CD1c-positive myeloid dendritic cell (primary cell): ENCODE results near the gene PI4K2A.
"Not testable (repeated sequence)": the region's sequence is repeated elsewhere in the genome, so short reads cannot be mapped to it uniquely, and the experiment has no call there.

ENCODE experiments used
- DNase-seq: peaks from one replicate; pipeline ENCODE4 v3.0.0-alpha.2; 2016; ENCODE audit errors: extremely low spot score

Gene PI4K2A

DNA sequence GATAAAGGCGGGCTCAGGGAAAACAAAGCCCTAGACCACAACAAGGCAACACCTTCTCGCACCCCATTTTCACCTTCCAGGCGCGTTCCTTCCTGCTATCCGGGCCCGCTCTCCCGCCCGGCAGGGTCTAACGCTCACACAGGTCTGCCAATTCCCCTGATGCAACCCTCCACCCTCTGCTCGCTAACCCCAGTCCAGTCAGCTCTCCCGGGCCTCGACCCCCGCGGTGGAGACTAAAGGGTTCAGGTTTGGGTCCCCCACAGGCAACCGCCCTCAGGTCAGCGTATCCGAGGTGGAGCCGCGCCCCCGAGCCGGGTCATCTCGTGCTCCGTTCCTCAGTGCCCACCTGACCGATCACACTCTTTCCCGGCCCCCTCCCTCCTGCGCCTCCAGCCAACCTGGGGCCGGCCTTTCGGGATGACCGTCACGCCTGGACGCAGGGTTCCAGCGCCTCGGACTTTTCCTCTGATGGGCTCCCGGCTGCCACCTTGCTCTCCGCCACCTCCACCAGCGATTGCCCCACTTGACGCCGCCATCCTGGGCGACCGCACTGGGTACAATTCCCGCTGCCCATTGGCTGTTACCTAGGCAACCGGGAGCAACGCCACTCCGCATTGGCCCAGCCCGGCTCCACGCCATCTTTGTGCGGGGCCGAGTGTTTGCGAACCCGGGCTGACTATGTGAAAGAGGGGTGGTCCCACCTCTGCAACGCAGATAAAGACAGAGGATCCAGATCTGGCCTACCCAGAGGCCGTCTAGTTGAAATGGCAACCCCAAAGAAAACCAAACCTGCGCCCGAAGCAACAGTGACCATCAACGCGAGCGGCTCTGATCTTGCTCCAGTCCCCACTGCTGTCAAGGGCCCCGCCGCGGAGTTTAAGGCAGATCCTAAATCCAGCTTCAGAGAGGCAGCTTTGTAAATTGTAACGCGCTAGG, 7.3 kb upstream of the PI4K2A start, which contains the start of gene MORN4:
Gene MORN4, minus strand, starts transcription at position 552 of the 936 bp plus-strand sequence. CDS start 13,847 bp downstream, outside the sequence.
- DNase-seq: peak; percentile 95

DNA sequence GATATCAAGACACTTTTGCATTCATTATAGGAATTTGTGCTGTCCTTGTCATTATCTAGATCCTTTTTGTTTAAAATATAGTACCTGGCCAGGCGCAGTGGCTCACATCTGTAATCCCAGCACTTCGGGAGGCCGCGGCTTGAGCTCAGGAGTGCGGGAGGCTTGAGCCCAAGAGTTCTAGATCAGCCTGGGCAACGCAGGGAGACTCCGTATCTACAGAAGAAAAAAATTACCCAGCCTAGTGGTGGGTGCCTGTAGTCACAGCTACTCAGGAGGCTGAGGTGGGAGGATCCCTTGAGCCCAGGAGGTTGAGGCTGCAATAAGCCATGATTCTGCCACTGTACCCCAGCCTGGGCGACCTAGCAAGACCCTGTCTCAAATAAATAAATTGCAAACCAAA, 6.5 kb upstream of the PI4K2A start:
- DNase-seq: no peak

DNA sequence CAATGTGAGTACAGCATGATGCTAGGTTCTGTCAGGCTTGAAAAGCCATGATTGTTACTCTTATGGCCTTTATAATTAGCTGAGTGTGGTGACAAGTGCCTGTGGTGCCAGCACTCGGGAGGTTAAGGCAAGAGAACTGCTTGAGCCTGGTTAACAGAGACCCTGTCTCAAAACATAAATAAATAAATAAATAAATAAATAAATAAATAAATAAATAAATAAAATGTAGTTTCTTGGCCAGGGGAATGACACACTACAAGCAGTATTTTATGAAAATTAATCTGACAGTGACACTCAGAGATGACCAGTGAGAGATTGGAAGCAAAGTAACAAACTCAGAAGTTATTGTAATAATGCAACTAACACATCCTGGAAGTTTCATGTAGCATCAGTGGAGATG, 4.9 kb upstream of the PI4K2A start:
- DNase-seq: no peak

DNA sequence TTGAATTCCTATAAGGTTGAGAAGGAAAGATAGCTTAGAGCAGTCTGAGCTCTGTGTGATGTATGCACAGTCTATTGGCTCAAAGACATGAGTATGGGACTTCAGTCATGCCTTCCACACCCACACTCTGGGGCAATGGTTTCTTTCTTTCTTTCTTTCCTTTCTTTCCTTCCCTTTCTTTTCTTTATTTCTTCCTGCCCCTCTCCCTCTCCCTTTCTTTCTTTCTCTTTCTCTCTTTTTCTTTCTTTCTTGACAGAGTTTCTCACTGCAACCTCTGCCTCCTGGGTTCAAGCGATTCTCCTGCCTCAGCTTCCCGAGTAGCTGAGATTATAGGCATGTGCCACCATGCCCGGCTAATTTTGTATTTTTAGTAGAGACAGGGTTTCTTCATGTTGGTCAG, 1.4 kb upstream of the PI4K2A start:
- not testable (repeated sequence) for DNase-seq

DNA sequence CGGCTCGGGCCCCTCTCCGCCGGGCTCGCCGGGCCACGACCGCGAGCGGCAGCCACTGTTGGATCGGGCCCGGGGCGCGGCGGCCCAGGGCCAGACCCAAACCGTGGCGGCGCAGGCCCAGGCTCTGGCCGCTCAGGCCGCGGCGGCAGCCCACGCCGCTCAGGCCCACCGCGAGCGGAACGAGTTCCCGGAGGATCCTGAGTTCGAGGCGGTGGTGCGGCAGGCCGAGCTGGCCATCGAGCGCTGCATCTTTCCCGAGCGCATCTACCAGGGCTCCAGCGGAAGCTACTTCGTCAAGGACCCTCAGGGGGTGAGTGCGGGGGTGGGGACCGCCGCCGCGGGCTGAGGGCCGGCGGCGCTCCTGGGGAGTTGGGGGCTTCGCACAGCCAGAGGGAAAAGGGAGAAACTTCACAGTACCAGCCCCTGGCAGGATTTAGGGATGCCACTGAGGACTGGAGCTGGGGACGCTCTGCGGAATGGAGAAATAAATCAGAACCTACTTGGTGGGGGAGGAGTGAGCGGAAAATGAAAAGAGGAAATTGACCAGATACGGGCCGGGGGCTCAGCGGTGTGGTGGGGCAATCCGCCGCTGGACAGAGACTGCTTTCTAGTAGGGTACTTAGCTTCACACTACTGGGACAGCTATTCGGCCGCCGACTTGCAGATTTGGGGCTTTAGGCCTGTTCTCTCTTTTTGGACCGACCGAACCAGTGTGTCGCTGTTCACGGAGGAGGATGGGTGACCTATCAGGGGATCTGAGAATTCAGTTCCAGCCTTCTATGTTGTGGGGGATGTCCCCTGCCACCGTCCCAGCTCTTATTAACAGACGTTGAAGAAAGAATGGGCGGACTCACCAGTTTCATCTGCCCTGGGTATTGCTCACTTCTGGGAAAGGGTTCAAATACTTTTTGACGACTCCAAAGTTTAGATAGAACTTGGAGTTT, 669 bp downstream of the PI4K2A start:
- DNase-seq: peak; percentile 76

DNA sequence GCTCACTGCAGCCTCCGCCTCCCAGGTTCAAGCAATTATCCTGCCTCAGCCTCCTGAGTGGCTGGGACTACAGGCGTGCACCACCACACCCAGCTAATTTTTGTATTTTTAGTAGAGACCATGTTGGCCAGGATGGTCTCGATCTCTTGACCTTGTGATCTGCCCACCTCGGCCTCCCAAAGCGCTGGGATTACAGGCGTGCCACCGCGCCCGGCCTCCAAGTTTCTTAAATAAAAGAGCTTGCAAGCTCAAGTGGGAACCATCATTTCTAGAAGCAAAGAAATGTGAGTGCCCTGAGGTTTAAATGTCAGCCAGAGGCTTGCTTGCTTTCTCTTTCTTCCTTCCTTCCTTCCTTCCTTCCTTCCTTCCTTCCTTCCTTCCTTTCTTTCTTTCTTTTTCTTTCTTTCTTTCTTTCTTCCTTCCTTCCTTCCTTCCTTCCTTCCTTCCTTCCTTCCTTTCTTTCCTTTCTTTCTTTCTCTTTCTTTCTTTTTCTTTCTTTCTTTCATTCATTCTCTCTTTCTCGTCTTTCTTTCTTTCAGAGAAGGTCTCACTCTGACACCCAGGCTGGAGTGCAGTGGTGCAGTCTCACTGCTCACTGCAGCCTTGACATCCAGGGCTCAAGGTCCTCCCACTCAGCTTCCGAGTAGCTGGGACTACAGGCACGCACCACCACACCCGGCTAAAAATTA, 2.1 kb downstream of the PI4K2A start:
- not testable (repeated sequence) for DNase-seq

DNA sequence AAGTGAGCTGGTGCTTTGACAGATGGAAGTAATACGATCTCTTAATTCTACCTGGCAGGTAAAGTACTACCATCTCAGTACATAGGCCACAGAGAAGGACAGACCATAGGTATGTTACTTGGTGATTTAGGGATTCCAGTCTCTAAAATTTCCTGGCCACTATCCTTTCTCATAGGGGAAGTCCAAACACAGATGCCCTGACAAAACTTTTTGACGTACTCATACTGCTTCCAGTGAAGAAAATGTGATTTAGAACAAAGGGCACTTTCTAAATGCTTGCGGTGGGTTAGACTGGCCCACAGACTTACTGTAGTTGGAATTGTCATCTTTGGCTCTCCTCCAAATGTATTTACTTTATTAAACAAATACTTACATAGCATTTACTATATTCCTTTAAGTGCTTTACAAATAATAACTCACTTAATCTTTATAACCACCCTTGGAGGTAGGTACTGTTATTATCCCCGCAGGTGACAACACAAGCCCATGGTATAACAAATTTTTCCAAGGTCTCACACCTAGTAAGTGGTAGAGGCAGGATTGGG, 3.0 kb downstream of the PI4K2A start:
- DNase-seq: peak; percentile 38

DNA sequence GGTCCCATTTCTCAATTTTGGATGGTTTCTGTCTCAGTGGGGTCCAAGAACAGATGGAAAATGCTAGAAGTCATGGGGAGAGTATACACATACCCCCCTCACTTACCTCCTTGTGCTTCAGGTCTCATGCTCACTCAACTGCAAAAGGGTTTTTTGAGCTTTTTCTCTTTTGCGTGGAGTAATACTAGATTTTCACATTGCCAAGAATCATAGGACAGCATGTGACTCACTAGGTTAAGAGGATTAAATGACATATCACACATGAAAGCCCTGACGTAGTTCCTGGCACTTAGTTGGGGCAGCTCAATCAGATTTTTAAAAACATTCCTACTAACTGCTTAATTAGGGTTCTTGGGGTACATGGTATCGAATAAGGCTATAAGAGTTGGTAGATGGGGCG, 4.5 kb downstream of the PI4K2A start:
- DNase-seq: no peak

DNA sequence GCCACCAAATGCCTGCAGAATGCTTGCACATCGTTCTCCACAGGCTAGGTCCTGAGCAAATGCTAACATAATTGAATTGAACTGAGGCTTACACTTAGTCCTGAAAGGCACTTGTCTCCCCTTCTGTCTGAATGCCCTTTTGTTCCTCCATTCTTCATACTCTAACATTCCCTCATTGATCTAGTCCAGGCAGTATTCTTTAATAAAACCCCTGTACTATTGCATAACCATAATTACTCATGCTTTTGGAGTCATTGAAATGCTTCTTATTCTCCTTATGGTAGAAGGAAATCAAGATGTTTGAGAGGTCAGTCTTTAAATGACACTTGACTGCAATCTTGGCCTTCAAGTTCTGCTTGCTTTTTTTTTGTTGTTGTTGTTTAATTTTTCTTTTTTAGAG, 7.1 kb downstream of the PI4K2A start:
- DNase-seq: peak; percentile 53

DNA sequence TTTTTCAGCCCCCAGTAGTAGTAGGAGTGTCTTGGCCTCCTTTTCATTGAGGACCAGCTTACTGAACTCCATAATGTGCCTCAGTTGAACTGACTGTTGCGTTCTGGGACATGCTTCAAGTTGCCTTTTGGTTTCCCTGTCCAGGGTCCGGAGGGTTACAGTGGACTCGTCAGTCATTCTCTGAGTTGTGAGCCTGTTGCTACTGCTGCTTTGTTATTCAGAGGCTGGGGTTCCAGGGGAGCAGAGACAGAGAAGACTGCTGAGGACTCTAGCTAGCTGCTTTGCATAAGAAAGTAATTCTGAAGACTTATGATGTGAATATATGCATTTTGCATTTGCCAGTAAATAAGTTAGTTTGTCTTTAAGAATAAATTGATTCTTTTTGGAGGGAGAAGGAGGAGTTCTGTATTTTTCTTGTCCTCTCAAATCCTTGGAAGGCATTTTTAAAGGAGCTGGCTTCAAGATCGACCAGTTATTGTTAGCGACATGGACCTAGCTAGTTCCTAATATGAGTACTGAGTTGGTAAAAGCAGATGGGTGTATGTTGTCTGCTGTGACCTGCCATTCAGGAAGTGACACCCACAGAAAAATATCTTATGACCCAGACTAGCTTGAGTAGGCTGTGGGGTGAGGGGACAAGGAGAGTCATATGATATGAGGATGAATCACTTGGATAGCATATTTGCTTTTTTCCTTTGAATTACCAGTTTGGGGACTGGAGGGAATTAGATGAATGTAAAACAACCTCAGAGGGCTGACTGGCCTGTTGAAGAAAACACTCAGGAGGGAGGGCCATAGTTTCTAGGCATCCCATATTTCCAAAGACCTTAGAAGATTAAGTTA, 8.3 kb downstream of the PI4K2A start:
- DNase-seq: peak; percentile 94

DNA sequence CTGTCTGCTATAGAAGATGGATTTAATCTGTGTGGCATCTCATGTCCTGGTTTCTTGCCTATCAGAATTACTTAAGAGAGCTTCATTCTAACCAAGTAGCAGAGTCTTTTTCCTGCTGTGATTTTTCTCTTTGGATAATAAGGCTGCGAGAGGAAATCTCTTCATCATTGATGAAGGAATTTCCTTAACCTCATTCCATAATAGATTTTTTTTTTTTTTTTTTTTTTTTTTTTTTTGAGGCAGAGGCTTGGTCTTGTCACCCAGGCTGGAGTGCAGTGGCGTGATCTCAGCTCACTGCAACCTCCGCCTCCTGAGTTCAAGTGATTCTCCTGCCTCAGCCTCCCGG, 8.9 kb downstream of the PI4K2A start:
- not testable (repeated sequence) for DNase-seq

DNA sequence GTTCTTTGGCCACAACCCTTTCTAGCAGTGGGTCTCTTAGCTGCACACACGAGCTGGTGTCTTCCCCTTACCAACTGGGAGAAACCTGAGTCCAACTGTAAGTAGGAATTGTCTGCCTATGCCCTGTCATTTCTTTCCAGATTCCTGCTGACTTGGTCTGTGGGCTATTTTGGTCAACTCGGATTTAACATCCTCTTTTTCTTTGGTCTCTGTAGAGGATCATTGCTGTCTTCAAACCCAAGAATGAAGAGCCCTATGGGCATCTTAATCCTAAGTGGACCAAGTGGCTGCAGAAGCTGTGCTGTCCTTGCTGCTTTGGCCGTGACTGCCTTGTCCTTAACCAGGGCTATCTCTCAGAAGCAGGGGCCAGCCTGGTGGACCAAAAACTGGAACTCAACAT, 10.3 kb downstream of the PI4K2A start:
- DNase-seq: peak; percentile 72

DNA sequence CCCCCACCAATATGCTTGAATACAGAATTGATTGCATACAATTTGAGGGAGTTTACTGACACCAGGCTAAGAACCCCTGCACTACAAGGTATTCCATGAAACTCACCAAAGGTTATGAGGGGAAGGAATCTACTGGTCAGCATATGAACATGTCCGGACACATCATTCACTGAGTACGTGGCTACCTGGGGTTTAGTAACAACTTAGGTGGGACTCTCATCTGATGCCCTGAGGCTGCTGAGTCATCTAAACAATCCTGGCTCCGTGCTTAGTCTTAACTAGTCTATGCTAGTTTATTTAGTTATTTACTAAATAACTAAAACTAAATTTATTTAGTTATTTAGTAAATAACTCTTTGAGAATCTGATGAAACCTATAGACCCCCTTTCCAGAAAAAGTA, 11.3 kb downstream of the PI4K2A start:
- DNase-seq: no peak

DNA sequence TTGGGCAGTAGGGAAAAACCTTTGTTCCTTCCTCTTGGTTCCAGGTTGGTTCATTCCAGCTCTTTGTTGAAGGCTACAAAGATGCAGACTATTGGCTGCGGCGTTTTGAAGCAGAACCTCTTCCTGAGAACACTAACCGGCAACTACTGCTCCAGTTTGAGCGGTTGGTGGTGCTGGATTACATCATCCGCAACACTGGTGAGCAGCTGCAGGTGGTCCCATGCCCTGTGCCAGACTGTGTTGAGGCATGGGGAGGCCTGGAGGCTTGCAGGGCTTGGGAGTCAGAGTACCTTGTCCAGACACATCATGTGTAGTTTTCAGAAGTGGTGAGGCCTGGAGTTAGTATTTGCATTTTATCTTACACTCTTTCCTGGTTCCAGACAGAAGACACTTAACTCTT, 16.3 kb downstream of the PI4K2A start:
- DNase-seq: no peak

DNA sequence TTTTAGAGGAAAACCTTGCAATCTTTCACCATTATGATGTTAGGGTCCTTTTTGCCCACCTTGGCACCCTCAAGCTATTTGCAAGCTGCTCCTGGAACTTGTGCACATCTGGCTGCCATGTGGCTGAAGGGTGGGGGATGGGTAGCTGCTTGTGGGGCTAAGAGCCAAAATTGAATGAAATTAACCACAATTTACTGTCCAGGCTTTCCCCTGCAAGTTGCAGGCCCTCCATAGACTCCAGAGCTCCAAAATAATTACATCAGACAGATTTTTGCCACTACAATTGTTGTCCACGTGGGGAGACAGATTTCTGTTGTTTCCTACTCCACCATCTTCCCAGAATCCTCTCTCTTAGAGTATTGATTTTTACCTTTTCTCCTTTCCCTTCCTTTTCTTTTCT, 19.1 kb downstream of the PI4K2A start:
- DNase-seq: no peak

DNA sequence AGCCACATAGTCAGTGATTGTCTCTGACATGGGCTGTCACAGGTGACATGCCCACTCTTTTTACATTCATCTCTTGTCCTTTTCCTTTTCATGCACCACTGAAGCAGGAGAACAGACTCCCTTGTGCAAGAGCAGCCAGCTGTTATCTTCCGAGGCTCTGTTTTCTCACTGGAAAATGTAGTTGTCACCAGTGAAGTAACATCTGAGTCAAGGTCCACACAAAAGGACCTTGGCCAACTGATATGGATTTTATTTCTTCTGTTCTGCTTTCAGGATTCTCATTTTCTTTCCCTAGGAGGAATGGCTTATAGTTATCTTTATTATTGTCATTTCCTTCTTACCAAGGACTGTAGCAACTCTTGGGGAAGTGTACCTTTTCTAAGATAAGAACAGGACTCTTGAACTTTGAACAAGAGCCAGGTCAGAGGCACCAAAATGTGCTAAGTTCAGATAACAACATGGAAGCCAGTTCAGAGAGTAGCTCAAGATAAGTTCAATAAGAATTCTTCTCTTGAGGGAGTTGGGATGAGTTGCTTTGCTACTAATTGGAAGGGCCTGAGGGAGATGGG, 23.9 kb downstream of the PI4K2A start:
- DNase-seq: no peak

DNA sequence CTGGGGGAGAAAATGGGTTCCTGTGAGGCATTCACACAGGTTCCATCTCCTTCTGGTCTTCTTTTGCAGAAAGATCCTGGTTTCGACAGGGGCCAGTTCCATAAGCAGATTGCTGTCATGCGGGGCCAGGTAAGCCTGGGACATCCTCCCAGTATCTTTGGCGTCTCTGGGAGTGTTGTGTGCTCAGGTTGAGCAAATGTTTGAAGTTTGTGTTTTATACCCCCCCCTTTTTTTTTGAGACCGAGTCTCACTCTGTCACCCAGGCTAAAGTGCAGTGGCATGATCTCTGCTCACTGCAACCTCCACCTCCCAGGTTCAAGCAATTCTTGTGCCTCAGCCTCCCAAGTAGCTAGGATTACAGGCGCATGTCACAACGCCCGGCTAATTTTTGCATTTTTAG, 26.5 kb downstream of the PI4K2A start:
- DNase-seq: no peak

DNA sequence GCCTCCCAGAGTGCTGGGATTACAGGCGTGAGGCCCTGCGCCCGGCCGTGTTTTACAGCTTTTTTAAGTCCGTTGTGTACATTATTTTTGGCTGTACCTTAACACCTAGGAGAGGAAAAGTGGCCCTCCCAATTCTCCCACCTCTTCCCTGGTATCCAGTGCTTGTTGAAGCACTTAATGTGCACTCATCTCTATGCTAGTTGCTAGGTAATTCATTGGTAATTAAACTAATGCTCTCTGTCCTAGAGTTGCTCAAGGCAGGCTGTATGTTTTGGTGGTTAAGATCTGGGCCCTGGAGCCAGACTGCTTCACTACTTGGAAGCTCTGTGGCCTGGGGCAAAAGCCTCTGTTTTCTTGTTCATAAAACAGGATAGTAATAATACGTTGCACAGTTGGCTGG, 27.0 kb downstream of the PI4K2A start:
- no peak for DNase-seq

DNA sequence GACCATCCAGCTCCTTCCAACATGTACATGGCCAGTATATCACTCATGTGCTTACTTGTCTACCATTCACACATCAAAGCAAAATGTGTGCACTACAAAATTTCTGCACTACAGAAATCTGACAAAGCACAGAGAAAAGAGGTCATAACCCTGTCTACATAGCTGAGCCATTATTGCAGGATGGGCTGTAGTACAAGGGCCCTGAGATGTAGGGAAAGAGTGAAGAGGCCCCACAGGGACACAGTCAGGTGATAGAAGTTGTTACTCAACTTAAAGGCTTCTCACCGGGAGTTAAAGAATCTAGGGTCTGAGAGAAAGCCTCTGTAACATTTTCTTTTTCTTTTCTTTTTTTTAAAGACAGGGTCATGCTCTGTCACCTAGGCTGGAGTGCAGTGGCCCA, 29.1 kb downstream of the PI4K2A start:
- no peak for DNase-seq

DNA sequence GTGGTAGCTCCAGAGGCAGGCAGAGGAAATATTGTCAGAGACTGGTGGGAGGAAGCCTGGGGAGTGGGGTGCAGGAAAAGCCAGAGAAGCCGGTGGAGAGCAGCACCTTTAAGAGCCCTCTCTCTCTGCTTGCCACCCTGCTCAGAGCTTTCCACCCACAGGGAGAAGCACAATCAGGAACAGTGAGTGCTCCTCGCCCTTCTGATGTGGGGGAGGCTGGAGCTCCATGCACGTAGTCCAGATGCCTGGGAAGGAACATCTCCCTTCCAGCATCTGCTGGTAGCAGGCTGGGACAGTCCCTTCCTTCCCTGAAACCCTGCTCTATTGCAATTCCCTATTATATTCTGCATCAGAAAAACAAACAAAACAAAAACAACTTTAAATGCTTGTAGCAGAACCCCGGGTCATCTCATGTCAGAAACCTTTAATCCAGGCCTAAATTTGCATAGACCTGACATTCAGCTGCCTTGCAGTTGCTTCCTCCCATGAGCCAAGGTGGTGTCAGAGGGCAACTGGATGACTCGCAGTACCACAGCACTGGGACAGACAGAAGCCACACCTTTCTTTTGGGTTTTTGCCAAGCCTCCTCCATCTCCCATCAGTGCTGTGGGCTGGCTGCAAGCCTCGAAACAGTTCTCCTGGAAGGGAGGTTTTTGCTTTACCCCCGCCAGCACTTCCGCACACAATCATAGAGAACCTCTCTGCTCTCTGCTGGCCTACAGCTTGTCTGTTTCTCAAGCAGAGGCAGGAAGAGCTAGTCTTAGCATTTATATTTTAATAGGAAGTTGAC, 33.5 kb downstream of the PI4K2A start:
- DNase-seq: peak; percentile 35
